Stimulated activated CD8-positive, alpha-beta memory T cell treated with anti-CD3 and anti-CD28 coated beads, Interleukin-4, amount 100 ng/mL, for 48 hours (primary cell): ENCODE results near the gene KRTAP10-2.
"Not testable (repeated sequence)": the region's sequence is repeated elsewhere in the genome, so short reads cannot be mapped to it uniquely, and the experiment has no call there.

Experiments
- DNase-seq: peaks from one replicate; pipeline ENCODE4 v3.0.0-alpha.2; 2020

The KRTAP10-2 gene

DNA sequence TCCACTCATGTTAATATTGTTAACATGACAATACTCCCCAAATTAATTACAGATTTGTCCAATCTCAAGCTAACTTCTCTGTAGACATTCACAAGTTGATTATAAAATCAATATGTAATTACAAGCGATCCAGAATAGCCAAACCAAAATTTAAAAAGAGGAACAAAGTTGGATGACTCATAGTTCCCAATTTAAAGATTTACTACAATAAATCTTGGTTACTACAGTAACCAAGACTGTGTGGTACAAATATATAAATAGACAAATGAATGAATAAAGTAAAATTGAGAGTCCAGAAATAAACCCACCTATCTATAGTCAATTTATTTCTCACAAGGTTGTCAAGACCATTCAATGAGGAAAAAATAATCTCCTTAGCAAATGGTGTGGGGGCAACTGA lies 15.1 kb upstream of the KRTAP10-2 start:
- no peak for DNase-seq

- DNase-seq, result no peak
Measured at GRCh38 chr21:44564886-44565598, 13.7 kb upstream of the KRTAP10-2 start.

GRCh38 chr21:44564099-44564498 lies 12.8 kb upstream of the KRTAP10-2 start:
- no peak for DNase-seq

DNA sequence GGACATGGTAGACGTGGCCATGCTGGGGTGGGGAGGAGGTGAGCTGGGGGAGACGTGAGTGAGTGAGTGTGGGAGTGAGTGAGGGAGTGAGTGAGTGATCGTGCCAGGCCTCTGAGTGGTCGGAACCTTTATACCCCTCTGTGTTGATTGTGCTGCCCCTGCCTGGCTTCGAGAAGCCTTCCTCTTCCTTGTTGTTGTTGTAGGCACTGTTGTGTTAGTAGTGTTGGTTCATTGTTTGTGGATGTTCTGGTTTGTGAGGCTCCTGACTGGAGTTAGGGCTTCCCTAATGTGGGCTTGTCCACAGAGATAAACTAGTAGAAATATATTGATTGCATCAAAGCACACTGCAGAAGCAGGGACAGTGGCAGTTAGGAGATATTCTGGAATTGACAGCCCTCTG lies 7.4 kb upstream of the KRTAP10-2 start, which contains the start of gene KRTAP10-3:
KRTAP10-3 (minus strand) TSS at position 101 of the 400 bp plus-strand sequence; CDS start at position 21, 80 bp downstream.
- peak; percentile 10 for DNase-seq

- DNase-seq, result not testable (repeated sequence)
Measured at GRCh38 chr21:44558329-44558675, 7.0 kb upstream of the KRTAP10-2 start.

DNA sequence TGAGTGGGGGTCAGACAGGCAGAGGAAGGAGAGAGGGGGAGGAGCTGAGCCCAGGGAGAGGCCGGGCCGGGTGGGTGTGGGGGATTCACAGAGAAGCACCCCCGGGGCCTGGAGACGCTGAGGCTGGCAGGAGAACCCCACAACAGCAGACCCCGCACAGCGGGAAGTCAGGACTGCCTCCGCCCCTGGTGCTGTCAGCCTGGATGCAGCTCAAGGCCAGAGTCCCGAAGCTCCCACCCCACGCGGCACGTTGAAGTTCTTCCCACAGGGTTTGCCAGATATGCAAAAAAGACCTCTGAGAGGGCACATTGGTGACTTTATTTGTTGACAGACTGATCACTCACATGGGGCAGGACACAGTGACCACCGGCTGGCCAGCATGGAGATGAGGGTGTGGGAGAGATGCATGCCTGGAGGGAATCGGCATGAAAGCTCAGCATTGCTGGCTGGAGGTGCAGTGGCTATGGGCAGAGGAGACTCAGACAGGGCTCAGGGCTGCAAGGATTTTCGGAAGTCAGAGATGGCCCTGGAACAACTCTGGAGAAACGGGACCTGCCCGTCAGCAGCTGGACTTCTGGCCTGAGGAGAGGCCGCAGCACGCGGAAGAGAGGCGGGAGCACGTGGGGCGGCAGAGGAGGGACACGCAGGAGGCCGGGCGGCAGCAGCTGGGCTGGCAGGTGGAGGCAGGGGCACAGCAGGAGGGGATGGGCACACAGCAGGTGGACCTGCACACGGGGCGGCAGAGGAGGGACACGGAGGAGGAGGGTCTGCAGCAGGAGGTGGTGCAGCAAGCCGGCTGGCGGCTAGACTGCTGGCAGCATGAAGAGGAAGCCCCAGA lies 6.4 kb upstream of the KRTAP10-2 start:
- peak; percentile 8 for DNase-seq

DNA sequence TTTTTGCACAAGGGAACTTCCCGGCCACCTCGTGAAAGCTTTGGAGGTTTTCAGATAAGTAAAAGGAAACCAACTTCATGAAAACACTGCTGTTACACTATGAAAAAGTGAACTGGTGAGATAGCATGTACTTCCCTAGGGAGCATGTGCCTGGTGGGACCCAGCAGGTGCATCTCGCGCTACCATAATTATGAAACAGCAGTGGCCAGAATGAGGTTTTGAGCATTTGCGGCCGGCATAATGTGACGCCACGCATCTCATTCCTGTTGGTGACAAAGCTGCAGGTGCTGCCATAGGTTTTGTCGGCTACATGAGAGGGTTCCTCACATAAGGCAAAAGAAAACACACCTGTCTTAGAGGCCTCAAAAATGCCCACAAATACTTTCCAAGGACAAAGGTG lies 5.6 kb upstream of the KRTAP10-2 start:
- peak; percentile 12 for DNase-seq

DNA sequence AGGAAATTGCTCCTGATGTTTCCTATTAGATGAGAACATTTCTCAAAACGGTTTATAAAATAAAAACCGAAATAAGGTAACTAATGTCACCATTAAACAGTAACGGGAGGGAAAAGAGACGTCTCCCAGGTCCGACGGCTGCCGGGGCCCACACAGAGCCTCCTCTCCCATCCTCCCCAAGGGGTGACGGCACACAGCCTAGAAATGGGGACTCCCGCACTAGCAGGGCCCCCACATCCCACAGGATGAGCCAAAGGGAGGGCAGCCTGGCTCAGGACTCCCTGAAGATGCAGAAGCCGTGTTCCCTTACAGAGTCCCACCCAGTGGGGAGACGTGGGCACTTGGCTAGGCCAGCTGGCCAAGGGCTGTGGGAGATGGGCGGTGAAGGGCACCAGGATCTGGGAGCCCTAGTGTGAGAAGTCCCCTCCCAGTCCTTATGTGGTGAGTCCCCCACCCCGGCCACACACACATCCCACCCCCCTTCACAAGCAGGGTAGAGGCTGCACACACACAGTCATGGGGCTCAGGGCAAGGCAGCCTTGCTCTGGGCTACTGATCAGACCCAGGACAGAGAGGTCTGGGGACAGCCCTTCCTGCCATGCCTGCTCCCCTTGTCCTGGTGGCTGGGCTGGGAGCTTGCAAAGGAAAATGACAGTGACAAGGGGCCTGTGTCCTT lies 4.0 kb upstream of the KRTAP10-2 start:
- DNase-seq, result peak; percentile 9

DNA sequence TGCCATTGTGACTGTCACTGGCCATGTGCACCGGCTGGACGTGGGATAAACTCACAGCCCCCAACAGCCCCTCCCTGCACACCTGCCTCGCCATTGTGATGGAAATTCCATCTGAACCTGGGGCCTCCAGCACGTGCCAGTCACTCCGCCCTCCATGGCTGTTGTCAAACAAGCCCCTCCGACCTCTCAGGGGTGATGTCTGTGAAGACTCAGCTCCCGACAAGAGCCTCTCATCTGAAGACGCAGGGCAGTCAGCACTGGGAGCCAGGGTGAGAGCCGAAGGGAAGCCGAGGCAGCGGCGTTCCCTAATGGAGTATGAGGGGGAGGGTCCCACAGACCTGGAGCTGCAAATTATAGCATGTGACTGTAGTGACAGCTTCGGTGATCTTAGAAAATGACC lies 1.4 kb upstream of the KRTAP10-2 start:
- DNase-seq, result no peak

DNA sequence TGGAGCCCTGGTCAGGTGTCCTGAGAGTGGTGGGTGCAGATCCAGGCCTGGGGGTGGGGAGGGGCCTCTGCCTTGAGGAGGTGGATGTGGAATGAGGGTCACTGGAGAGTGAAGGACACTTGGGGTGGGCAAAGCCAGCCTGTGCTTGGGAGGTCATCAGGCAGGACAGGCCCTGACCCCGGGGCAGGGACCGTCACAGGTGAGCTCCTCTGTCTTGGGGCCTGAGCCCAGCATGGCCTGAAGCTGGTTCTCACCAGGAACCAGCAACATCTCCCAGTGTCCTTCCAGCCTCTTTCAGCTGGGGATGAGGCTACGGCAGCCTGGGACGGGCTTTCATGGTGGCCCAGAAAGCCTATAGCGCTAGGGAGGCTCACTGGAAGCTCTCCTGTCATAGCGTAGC lies 831 bp upstream of the KRTAP10-2 start:
- DNase-seq, result peak; percentile 7

DNA sequence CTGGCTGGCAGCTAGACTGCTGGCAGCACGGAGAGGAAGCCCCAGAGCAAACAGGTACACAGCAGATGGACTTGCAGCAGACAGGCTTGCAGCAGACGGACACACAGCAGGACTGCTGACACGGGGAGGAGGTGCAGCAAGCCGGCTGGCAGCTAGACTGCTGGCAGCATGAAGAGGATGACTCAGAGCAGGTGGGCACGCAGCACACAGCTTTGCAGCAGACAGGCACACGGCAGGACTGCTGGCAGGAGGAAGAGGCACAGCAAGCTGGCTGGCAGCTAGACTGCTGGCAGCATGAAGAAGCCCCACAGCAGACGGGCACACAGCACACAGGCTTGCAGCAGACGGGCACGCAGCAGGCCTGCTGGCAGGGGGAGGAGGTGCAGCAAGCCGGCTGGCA lies 498 bp downstream of the KRTAP10-2 start:
- DNase-seq, result peak; percentile 19

GRCh38 chr21:44550285-44550684 lies 1.0 kb downstream of the KRTAP10-2 start:
- DNase-seq, result peak; percentile 19

GRCh38 chr21:44549525-44550211 lies 1.6 kb downstream of the KRTAP10-2 start:
- peak; percentile 18 for DNase-seq

DNA sequence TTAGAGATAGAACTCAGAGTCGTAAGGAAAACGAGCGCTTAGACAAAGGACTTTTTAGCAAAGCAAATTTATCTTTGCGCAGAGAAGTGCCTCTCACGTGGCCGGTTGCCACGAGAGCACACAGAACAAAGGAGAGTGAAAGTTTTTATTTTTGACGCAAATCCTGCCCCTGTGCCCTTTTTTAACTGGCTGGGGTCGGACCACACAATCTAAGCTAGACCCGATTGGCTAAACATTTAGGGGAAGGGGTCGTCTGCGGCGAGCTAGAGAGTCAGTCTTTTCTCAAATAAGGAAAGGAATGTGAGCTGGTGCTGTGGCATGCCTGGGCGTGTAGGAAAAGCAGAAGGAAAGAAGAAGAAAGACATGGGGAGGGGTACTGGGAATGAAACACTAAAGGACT lies 2.4 kb downstream of the KRTAP10-2 start:
- no peak for DNase-seq

GRCh38 chr21:44548381-44548780 lies 2.9 kb downstream of the KRTAP10-2 start:
- DNase-seq, result peak; percentile 12

DNA sequence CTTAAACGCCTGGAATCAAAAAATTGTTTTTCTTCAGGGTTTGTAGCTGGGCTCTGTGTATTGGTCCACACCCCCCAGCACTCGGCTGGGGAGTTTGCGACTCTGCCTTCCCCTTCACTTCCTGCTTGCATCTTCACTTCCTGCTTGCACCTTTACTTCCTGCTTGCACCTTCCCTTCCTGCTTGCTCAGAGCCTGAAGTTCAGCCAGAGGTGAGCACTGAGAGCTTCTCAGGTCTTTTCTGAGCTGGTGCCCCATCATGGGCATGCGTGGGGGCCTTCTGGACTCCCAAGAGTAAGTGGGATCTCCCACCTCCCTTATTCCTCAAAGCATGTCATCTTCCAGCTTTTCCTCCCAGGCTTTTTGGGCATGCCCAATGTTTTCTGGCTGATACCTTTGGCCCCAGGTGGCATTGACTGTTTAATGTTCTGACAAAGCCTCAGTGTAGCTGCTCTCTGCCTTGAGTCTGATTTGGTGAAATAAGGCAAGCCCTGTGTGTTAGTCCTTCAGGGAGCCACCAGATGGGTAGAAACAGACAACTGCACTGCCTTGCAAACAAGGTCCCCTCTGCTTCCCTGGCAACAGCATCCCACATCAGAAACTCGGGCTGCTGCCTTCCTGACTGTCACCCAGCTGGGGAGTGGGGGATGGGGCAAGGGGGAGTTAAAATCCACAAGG lies 3.5 kb downstream of the KRTAP10-2 start:
- peak; percentile 35 for DNase-seq

- peak; percentile 10 for DNase-seq
Measured at GRCh38 chr21:44544566-44544965, 6.7 kb downstream of the KRTAP10-2 start.

DNA sequence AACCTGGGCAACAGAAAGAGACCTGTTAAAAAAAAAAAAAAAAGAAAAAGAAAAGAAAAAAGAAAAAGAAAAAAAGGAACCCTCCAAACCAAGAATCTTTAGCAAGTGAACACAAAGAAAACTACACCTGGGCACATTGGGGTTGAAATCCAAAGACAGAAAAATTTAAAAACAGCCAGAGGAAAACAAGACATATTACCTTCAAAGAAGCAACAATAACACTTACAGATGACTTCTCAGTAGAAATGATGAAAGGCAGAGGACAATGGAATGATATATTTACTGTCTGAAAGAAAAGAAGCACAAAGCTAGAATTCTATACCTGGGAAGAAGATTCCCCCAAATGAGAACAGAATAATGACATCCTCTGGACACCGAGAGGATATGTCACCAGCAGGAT lies 8.6 kb downstream of the KRTAP10-2 start:
- no peak for DNase-seq

GRCh38 chr21:44540741-44541288 lies 10.5 kb downstream of the KRTAP10-2 start:
- no peak for DNase-seq

GRCh38 chr21:44539991-44540666 lies 11.2 kb downstream of the KRTAP10-2 start, which contains the start of gene KRTAP10-1:
TSS of gene KRTAP10-1 (minus strand) at chr21:44540195. CDS start at chr21:44540150, 45 bp downstream.
- peak; percentile 7 for DNase-seq

GRCh38 chr21:44539046-44539445 lies 12.3 kb downstream of the KRTAP10-2 start:
- peak; percentile 12 for DNase-seq
